Liver (tissue), 3 donors: ENCODE measurements around the gene TMEM217.

Experiments
- CTCF ChIP-seq: fragments of 150-350 bp; IDR thresholded peaks from 2 replicates; pipeline ENCODE4 v1.5.1; 2017; ENCODE audit warnings: improper control_type of control experiment, low read depth, low read length; ENCODE audit not compliant: missing input control
- GABPA ChIP-seq, 2 donors: IDR thresholded peaks in 1 of 2; conservative IDR thresholded peaks in 1 of 2; 2 replicates each; pipeline ENCODE4 v1.6.1; 2016; ENCODE audit warnings: antibody characterized with exemption in 2 of 2, mild to moderate bottlenecking in 1 of 2, moderate library complexity in 1 of 2
- HNF4G ChIP-seq: IDR thresholded peaks from 2 replicates; pipeline ENCODE4 v1.6.1; 2016; ENCODE audit warnings: antibody characterized with exemption
- JUND ChIP-seq, 2 donors: IDR thresholded peaks; 2 replicates each; pipeline ENCODE4 v1.6.1; 2016; ENCODE audit warnings: antibody characterized with exemption in 2 of 2
- MAX ChIP-seq: IDR thresholded peaks from 2 replicates; pipeline ENCODE4 v1.6.1; 2016; ENCODE audit warnings: antibody characterized with exemption
- RAD21 ChIP-seq, 2 donors: IDR thresholded peaks; 2 replicates each; pipeline ENCODE4 v1.6.1; 2016; ENCODE audit warnings: antibody characterized with exemption in 2 of 2, mild to moderate bottlenecking in 2 of 2
- REST ChIP-seq: IDR thresholded peaks from 2 replicates; pipeline ENCODE4 v1.6.1; 2016; ENCODE audit warnings: antibody characterized with exemption, mild to moderate bottlenecking
- SP1 ChIP-seq: IDR thresholded peaks from 2 replicates; pipeline ENCODE4 v1.6.1; 2018; ENCODE audit warnings: antibody characterized with exemption, mild to moderate bottlenecking
- TAF1 ChIP-seq: conservative IDR thresholded peaks from 2 replicates; pipeline ENCODE4 v1.6.1; 2016; ENCODE audit warnings: antibody characterized with exemption, mild to moderate bottlenecking
- YY1 ChIP-seq: IDR thresholded peaks from 2 replicates; pipeline ENCODE4 v1.6.1; 2016; ENCODE audit warnings: antibody characterized with exemption, mild to moderate bottlenecking
- donor health status: healthy.
- donor health status: healthy.

- TF ChIP-seq REST (no peak), CTCF (no peak), MAX (no peak), TAF1 (no peak), HNF4G (no peak), RAD21 (IDR thresholded peaks at IDR 0.05) (no peak), JUND (IDR thresholded peaks at IDR 0.05) (no peak), GABPA (IDR thresholded peaks at IDR 0.05 in 1 of 2, conservative IDR thresholded peaks at IDR 0.05 in 1 of 2) (no peak), YY1 (no peak), SP1 (no peak)
Observed at GRCh38 chr6:37221585-37222124, 36.3 kb downstream of the TMEM217 start.
